GM18870 (cell line): ENCODE measurements around the gene MED16.
"Not testable (repeated sequence)": the region's sequence is repeated elsewhere in the genome, so short reads cannot be mapped to it uniquely, and the experiment has no call there.

Experiments used
- ATAC-seq: cut with Tn5 transposase; IDR thresholded peaks from one replicate; pipeline ENCODE4 v1.9.1; 2021; ENCODE audit warnings: moderate library complexity; ENCODE audit not compliant: unreplicated experiment

Gene MED16

GRCh38 chr19:840519-841206 lies 52.3 kb downstream of the MED16 start, which contains the start of gene PRTN3:
PRTN3 (plus strand) TSS chr19:840999; CDS start chr19:841009, 10 bp downstream.
- no peak for ATAC-seq

DNA sequence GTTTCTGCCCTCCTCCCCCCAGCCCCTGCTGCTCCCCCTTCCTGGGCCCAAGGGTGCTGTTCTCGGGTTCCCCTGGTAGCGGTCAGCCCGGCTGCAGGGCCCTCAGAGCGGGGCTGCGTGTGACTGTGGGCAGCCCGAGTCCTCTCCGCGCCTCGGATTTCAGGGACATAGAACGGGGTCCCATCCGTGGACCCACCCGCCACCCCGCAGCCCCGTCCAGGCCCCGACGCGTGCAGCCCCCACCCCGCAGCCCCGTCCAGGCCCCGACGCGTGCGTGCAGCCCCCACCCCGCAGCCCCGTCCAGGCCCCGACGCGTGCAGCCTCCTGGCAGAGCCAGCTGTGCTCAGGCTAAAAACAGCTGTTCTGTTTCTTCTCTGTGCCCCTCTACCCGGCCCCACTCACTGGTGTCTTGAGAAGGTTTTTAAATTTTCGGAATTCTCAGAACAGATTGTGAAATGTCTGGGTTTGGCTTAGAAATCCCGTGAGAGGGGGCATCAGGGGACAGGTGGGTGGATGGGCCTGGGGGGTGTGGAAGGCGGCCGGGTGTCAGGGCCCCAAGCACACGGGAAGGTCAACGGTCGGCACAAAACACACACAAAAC lies 57.7 kb downstream of the MED16 start:
- no peak for ATAC-seq

DNA sequence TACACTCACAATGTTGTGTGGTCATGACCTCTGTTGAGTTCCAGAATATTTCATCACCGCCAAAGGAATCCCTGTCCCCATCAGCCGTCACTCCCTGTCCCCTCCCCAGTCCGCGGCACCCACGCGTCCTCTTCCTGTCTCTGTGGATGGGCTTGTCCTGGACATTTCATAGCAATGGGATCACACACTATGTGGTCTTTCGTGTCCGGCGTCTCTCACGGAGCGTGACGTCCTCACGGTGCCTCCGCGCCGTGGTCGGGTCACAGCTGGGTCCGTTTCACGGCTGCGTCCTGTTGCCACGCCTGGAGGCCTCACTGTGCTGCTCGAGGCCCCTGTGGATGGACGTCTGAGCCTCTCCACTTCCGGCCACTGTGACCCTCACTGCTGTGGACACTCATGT lies 58.8 kb downstream of the MED16 start:
- ATAC-seq, result no peak

GRCh38 chr19:831407-832369 lies 61.3 kb downstream of the MED16 start:
- ATAC-seq, result no peak

DNA sequence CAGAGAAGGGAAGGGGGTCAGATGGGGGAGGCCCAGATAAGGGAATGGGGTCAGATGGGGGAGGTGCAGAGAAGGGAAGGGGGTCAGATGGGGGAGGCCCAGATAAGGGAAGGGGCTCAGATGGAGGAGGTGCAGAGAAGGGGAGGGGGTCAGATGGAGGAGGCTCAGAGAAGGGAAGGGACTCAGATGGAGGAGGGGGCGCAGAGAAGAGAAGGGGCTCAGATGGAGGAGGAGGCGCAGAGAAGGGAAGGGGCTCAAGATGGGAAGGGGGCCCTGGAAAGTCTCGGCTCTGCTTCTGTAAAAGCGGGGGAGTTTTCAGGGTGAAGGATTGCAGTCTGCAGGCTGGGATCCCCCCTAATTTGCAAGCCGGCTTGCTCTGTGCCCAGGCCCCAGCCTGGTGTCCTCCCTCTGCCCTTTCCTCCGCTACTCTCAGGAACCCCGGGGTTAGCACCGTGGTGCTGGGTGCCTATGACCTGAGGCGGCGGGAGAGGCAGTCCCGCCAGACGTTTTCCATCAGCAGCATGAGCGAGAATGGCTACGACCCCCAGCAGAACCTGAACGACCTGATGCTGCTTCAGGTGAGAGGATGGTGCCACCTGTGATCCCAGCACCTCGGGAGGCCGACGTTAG lies 63.7 kb downstream of the MED16 start:
- no peak for ATAC-seq

DNA sequence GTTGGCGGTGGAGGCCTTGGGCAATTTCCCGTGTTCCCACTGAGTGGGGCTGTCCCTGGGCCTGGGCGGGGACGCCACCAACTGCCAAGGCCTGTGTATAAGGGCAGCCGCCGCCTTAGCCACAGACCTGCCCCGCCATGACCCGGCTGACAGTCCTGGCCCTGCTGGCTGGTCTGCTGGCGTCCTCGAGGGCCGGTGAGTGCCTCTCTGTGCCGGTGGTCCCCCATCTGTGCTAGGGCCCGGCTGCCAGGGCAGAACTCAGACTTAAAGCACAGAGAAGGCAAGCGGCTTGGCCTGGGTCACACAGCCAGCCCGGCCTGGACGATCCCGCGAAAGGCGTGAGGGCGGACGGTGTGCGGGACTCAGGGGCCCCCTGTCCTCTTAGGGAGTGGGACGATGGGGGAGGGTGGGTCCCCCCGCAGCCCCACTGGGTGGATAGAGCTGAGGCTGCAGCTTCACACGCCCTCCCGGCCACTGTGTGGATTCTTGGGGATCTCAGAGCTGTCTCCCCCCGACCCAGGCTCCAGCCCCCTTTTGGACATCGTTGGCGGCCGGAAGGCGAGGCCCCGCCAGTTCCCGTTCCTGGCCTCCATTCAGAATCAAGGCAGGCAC lies 65.2 kb downstream of the MED16 start, which contains the start of gene AZU1:
Gene AZU1, plus strand, starts transcription at position 128 of the 612 bp plus-strand sequence. Its CDS starts 10 bp downstream, at position 138.
- ATAC-seq, result no peak

DNA sequence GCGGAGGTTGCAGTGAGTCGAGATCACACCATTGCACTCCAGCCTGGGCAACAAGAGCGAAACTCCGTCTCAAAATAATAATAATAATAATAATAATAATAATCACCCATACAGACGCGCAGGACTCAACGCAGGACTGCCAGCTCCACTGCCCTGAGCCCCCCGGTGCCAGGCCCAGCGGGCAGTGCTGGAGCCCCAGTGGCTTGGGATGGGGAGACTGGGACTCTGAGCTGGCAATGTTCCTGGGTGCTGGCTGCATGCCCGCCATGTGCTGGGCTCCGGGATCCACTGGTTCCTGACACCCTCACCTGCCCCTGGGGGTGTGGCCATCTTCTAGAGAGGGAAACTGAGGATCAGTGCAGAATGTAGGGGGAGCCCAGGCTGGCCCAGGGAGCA lies 65.7 kb downstream of the MED16 start:
- no peak for ATAC-seq

DNA sequence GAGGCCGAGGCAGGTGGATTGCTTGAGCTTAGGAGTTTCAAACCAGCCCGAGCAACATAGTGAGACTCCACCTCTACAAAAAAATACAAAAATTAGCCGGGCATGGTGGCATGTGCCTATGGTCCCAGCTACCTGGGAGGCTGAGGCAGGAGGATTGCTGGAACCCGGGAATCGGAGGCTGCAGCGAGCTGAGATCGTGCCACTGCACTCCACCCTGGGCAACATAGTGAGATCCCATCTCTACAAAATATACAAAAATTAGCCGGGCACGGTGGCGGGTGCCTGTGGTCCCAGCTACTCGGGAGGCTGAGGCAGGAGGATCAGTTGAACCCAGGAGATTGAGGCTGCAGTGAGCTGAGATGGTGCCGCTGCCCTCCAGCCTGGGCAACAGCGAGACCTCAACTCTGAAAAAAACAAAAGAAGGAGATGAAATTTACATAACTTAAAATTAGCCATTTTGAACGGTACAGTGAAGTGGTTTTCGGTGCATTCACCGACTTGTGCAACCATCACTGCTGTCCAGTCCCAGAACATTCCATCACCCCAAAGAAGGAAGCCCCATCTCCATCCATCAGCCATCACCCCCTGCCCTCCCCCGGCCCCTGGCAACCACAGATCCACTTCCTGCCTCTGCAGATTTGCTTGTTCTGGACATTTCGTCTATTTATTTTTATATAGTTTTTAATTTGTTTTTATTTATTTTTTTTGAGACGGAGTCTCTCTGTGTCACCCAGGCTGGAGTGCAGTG lies 66.9 kb downstream of the MED16 start:
- ATAC-seq, result no peak

DNA sequence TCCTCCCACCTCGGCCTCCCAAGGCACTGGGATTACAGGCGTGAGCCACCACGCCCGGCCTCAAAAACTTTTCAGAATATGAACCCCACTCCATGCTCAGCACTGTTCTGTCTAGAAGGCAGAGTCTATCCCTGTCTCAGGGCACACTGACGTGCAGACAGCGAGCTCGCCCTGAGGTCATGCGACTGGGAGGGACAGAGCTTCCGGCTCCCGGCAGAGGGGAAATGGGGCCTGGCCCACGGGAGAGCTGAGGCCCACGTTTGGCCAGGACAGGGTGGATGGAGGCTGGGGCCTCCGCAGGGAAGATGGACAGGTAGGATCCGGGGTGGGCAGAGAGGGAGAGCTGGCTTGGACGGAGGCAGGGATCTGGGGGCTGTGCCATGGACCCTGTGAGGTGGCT lies 68.1 kb downstream of the MED16 start:
- ATAC-seq, result no peak

DNA sequence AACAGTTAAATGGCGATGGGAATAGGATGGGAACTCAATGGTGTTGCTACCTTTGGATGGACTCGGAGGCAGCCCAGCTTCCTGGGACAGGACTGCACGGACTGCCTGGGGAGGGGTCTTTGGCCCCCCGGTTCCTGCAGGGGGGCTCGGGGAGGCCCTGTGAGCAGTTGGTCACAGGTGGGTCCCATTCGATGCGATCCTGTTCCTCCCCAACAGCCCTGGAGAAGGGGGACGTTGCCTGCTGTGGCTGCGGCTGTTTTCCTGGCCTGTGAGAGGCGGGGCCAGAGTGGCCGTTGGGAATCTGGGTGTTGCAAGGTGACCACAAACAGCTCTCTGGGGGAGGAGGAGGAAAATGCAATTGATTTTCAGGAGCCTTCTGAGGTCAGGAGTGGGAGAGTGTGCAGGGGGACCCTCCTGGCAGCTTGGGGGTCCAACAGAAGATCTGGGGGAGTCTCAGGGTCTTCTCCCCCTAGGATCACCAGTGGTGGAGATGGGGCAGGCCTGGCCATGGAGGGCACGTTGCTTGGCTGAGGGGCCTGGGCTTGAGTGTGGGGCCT lies 69.3 kb downstream of the MED16 start:
- no peak for ATAC-seq

- ATAC-seq, result no peak
These were observed 71.0 kb downstream of the MED16 start, which contains the start of gene PLPPR3 for GRCh38 chr19:821825-822503. PLPPR3 (minus strand) TSS chr19:821955; CDS start chr19:821559, 396 bp downstream.

- no peak for ATAC-seq
These were observed 71.7 kb downstream of the MED16 start for GRCh38 chr19:821231-821824.

DNA sequence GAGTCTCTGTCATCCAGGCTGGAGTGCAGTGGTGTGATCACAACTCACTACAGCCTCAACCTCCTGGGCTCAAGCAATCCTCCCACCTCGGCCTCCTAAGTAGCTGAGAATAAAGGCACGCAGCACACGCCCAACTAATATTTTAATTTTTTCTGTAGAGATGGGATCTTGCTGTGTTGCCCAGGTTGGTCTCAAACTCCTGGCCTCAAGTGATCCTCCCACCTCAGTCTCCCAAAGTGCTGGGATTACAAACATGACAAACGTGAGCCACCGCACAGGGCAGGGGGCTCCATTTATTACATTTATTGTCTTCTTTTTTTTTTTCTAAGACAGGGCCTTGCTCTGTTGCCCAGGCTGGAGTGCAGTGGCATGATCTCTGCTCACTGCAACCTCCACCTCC lies 72.8 kb downstream of the MED16 start:
- not testable (repeated sequence) for ATAC-seq
